ENCODE measurements around the gene CCL24.

- no peak for TF ChIP-seq REST (IDR thresholded peaks at IDR 0.05; ENCODE audit: insufficient read depth in 1 of 2, low read depth in 2 of 2, low read length in 1 of 2)
- TF ChIP-seq POLR2AphosphoS5 (IDR thresholded peaks at IDR 0.05; ENCODE audit: low read depth, low read length) = no peak
- no peak for TF ChIP-seq CTCF (IDR thresholded peaks at IDR 0.05)
- no peak for TF ChIP-seq TCF7L2 (IDR thresholded peaks at IDR 0.05; ENCODE audit: low read depth, low read length)
Measured at GRCh38 chr7:75813781-75814236, at the start of gene CCL24.
